Measurements from ENCODE around the gene CACNB2.

The CACNB2 gene

GRCh38 chr10:18478354-18478753 is 338.1 kb downstream of the CACNB2 start:
- H3K27ac ChIP-seq: no peak overlapping the region
- no peaks in the 10 kb centered on the region for H3K4me1 ChIP-seq
- no peak overlapping the region for H3K4me3 ChIP-seq
- no peak for TF ChIP-seq Cebpa-rat (IDR thresholded peaks at IDR 0.05)
- H3K36me3 ChIP-seq: no peaks in the 10 kb centered on the region
- H4K20me1 ChIP-seq: no peaks in the 10 kb centered on the region
- no peak overlapping the region for H3K4me2 ChIP-seq
- no peaks in the 10 kb centered on the region; the same call in 1 of the 2 replicates for H3K9me3 ChIP-seq
- H3K9ac ChIP-seq: no peak overlapping the region
- H3K27me3 ChIP-seq: no peaks in the 10 kb centered on the region

- Histone ChIP-seq H3K4me1 (no peaks in the 10 kb centered on the region), H4K20me1 (no peaks in the 10 kb centered on the region), H3K9ac (no peak overlapping the region), H3K9me3 (no peaks in the 10 kb centered on the region; the same call in 1 of the 2 replicates), H3K4me2 (no peak overlapping the region), H3K4me3 (no peak overlapping the region), H3K36me3 (no peaks in the 10 kb centered on the region), H3K27ac (no peak overlapping the region), H3K27me3 (no peaks in the 10 kb centered on the region)
- TF ChIP-seq Cebpa-rat (IDR thresholded peaks at IDR 0.05): no peak
Measured at GRCh38 chr10:18479502-18479901, 339.3 kb downstream of the CACNB2 start.

- no peak for TF ChIP-seq Cebpa-rat (IDR thresholded peaks at IDR 0.05)
- Histone ChIP-seq H3K27ac (no peak overlapping the region), H4K20me1 (no peaks in the 10 kb centered on the region), H3K4me2 (no peak overlapping the region), H3K36me3 (no peaks in the 10 kb centered on the region), H3K27me3 (no peaks in the 10 kb centered on the region), H3K4me1 (no peaks in the 10 kb centered on the region), H3K4me3 (no peak overlapping the region), H3K9me3 (no peaks in the 10 kb centered on the region; the same call in 1 of the 2 replicates), H3K9ac (no peak overlapping the region)
Measured at GRCh38 chr10:18483516-18484186, 343.4 kb downstream of the CACNB2 start.

GRCh38 chr10:18486438-18486837 is 346.2 kb downstream of the CACNB2 start:
- Histone ChIP-seq H3K4me2 (no peak overlapping the region), H3K9ac (no peak overlapping the region), H3K9me3 (no peaks in the 10 kb centered on the region; the same call in 1 of the 2 replicates), H3K4me3 (no peak overlapping the region), H4K20me1 (no peaks in the 10 kb centered on the region), H3K27ac (no peak overlapping the region), H3K4me1 (no peaks in the 10 kb centered on the region), H3K36me3 (no peaks in the 10 kb centered on the region), H3K27me3 (no peaks in the 10 kb centered on the region)
- TF ChIP-seq Cebpa-rat (IDR thresholded peaks at IDR 0.05): no peak

- no peaks in the 10 kb centered on the region for H3K36me3 ChIP-seq
- no peak overlapping the region for H3K4me2 ChIP-seq
- H3K9ac ChIP-seq: no peak overlapping the region
- H3K27ac ChIP-seq: no peak overlapping the region
- peaks cover 7% of the 10 kb centered on the region for H3K9me3 ChIP-seq
- no peaks in the 10 kb centered on the region for H3K27me3 ChIP-seq
- no peak overlapping the region for H3K4me3 ChIP-seq
- no peak for TF ChIP-seq Cebpa-rat (IDR thresholded peaks at IDR 0.05)
- no peaks in the 10 kb centered on the region for H4K20me1 ChIP-seq
- no peaks in the 10 kb centered on the region for H3K4me1 ChIP-seq
Measured at GRCh38 chr10:18490755-18491154, 350.5 kb downstream of the CACNB2 start.

- no peak overlapping the region for H3K27ac ChIP-seq
- no peaks in the 10 kb centered on the region for H3K36me3 ChIP-seq
- H3K4me3 ChIP-seq: no peak overlapping the region
- TF ChIP-seq Cebpa-rat (IDR thresholded peaks at IDR 0.05): no peak
- H3K4me1 ChIP-seq: no peaks in the 10 kb centered on the region
- H3K4me2 ChIP-seq: no peak overlapping the region
- H3K9me3 ChIP-seq: no peaks in the 10 kb centered on the region
- H4K20me1 ChIP-seq: no peaks in the 10 kb centered on the region
- H3K9ac ChIP-seq: no peak overlapping the region
- H3K27me3 ChIP-seq: no peaks in the 10 kb centered on the region
Measured at GRCh38 chr10:18497806-18498369, 357.7 kb downstream of the CACNB2 start.

GRCh38 chr10:18498998-18499397 is 358.8 kb downstream of the CACNB2 start:
- no peak overlapping the region for H3K9ac ChIP-seq
- H3K4me3 ChIP-seq: no peak overlapping the region
- H3K4me2 ChIP-seq: no peak overlapping the region
- no peaks in the 10 kb centered on the region for H3K9me3 ChIP-seq
- H3K4me1 ChIP-seq: no peaks in the 10 kb centered on the region
- TF ChIP-seq Cebpa-rat (IDR thresholded peaks at IDR 0.05): no peak
- no peaks in the 10 kb centered on the region for H3K27me3 ChIP-seq
- H3K36me3 ChIP-seq: no peaks in the 10 kb centered on the region
- no peaks in the 10 kb centered on the region for H4K20me1 ChIP-seq
- no peak overlapping the region for H3K27ac ChIP-seq

- no peak overlapping the region for H3K4me2 ChIP-seq
- H3K4me1 ChIP-seq: no peaks in the 10 kb centered on the region
- no peak overlapping the region for H3K9ac ChIP-seq
- no peak overlapping the region for H3K27ac ChIP-seq
- no peak for TF ChIP-seq Cebpa-rat (IDR thresholded peaks at IDR 0.05)
- H3K4me3 ChIP-seq: no peak overlapping the region
- H3K27me3 ChIP-seq: no peaks in the 10 kb centered on the region
- no peaks in the 10 kb centered on the region for H3K36me3 ChIP-seq
- no peaks in the 10 kb centered on the region for H3K9me3 ChIP-seq
- H4K20me1 ChIP-seq: no peaks in the 10 kb centered on the region
Measured at GRCh38 chr10:18500576-18500975, 360.4 kb downstream of the CACNB2 start.

- Histone ChIP-seq H3K4me2 (no peak overlapping the region), H3K9ac (no peak overlapping the region), H3K4me3 (no peak overlapping the region), H3K36me3 (no peaks in the 10 kb centered on the region), H3K27ac (no peak overlapping the region), H3K27me3 (no peaks in the 10 kb centered on the region), H3K4me1 (no peaks in the 10 kb centered on the region), H3K9me3 (no peaks in the 10 kb centered on the region), H4K20me1 (no peaks in the 10 kb centered on the region)
- TF ChIP-seq Cebpa-rat (IDR thresholded peaks at IDR 0.05): no peak
Measured at GRCh38 chr10:18501198-18501597, 361.0 kb downstream of the CACNB2 start.

GRCh38 chr10:18501629-18502028 is 361.4 kb downstream of the CACNB2 start:
- Histone ChIP-seq H3K4me2 (no peak overlapping the region), H3K27ac (no peak overlapping the region), H3K4me3 (no peak overlapping the region)

More at GRCh38 chr10:18501629-18502028, 361.4 kb downstream of the CACNB2 start:
- H3K9ac ChIP-seq: no peak overlapping the region
- H3K36me3 ChIP-seq: no peaks in the 10 kb centered on the region
- H4K20me1 ChIP-seq: no peaks in the 10 kb centered on the region
- no peaks in the 10 kb centered on the region for H3K4me1 ChIP-seq
- H3K9me3 ChIP-seq: no peaks in the 10 kb centered on the region
- no peaks in the 10 kb centered on the region for H3K27me3 ChIP-seq
- TF ChIP-seq Cebpa-rat (IDR thresholded peaks at IDR 0.05): no peak

Data from BLaER1 (cell line).